GM19240 (cell line): ENCODE data around the gene FCSK.
"Not testable (repeated sequence)": the region's sequence is repeated elsewhere in the genome, so short reads cannot be mapped to it uniquely, and the experiment has no call there.

Source experiments
- DNase-seq: peaks from one replicate; pipeline ENCODE4 v3.0.0; 2011; ENCODE audit warnings: low spot score; ENCODE audit not compliant: insufficient read length

FCSK gene

GRCh38 chr16:70430667-70431536 lies 23.5 kb upstream of the FCSK start:
- no peak for DNase-seq

DNA sequence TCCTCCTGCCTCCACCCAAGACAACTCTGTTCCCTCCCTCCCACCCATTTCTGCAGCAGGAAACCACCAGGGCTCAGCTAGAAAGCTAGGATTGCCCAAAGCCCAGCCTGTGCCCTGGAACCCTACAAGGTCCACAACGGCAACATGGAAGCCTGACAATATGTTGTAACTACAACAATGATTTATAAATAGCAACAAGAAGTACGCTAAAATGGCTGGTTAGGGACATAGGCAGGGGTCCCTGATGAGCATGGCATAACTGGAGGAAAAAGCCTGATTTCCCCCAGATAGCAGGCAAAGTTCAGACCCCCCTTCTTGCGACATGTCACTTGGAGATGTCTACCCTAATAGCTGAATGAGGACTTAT lies 22.1 kb upstream of the FCSK start:
- DNase-seq = no peak

GRCh38 chr16:70432723-70433457 lies 21.5 kb upstream of the FCSK start:
- no peak for DNase-seq

DNA sequence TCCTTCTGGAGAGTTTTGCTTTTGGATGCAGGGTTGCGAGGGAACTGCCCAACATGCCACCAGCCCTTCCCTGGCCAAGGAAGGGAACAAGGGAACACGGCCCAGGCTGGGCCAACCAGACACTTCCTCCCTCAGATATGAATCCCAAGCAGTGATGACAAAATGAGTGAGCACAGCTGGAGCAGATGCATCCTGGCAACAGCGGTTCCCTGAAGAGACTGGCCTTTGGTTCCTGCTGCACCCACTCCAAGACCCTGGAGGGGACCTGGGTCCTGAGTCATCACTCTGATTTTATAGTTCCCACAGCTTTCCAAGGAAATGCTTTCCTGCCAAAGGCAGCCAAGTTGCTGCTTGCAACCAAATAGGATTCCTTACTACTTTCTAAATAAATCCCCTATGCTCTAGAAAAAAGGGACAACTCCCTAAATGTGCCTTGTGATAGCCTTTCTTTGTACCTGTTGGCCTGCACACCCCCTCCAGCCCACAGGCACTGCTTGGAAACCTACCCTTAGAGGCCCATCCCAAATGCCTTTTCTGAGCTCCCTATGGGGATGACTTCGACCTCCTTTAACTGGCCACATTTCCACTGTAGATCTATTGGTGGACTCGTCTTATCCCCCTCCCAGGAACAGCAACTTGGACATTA lies 20.8 kb upstream of the FCSK start:
- no peak for DNase-seq

- DNase-seq = no peak
These were observed 19.7 kb upstream of the FCSK start for GRCh38 chr16:70434484-70435260.

DNA sequence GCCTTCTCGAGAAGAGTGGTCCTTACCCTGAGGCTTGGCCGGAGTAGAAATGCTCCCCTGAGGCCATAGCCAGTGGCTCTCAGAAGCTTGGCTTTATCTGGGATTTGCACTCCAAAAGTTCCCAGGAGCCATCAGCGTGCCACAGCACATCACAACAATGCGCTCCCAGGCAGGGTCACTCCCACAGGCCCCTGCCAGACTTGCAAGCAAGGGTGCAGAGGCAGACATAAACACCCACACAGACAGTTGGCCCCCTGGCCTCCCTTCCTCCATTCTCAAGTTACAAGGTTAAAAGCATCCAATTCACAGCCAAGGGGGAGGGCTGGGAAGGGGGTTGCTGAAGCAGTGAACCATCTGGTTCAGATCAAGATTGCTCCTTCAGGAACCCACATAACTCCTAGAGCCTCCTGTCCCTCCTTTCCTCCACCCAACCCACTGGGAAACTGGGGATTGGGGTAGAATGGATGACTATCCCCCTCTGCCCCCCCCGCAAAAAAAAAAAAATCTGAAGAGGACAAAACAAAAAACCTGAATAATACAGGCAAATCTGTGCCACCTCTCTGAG lies 17.3 kb upstream of the FCSK start:
- DNase-seq = no peak

DNA sequence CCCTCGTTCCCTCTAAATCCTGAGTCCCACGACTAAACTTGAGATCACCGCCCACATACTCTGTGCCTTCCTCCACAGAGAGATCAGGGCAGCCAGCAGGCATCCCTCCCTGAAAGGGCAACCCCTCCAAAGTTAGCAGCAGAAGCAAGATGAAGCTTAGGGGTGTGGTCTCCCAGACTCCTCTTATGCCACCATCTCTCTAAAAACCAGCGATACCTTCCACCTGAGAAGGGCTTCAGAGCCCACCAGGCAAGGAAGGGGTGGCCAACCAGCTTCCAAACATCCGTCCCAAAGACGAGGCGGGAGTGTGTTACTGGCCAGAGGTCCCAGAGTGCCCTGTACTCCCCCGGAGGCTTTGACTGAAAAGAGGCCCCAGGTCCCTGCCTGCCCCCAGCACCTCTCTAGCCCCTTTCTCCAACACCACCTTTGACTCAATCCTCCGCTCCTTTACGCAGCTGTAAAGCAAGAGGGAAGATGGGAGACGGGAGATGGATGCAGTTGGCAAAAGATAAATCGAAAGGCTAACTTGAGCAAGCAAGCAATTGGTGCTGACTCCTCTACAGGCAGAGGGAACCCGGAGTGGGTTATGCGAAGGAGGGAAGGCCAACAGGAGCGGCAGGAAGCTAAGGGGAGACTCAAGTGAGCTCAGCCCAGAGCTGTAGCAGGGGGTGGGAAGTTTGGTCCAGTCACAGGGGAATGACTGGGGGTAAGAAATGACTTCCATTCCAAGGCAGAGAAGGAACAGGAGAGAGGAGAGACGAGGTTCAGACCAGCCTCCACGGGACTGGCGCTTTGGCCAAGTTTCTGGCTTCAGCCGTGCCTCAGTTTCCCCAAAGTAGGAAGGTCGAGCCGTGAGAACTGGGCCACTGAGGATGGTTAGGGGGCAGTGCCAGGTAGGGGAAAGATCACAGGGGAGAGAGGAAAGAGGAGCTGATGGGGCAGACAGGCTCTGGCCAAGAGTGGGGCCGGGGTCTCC lies 16.5 kb upstream of the FCSK start:
- no peak for DNase-seq

DNA sequence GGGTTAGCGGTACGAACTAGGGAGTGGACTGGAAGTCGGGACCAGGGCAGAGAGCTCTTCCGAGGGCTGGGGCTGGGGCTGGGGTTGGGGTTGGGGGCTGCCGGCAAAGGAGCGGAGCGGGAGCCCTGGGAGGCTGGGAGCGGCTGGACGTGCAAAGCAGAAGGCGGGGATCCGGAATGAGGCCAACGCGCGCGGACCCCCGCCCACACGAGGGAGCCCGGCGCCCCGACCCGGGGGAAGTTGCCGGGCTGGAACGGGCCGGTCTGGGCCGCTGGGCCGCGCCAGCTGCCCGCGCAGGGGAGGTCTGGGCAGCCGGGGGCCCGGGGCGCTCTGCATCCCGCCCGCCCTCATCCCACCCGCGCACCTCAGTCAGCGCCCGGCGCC lies 15.8 kb upstream of the FCSK start:
- no peak for DNase-seq

DNA sequence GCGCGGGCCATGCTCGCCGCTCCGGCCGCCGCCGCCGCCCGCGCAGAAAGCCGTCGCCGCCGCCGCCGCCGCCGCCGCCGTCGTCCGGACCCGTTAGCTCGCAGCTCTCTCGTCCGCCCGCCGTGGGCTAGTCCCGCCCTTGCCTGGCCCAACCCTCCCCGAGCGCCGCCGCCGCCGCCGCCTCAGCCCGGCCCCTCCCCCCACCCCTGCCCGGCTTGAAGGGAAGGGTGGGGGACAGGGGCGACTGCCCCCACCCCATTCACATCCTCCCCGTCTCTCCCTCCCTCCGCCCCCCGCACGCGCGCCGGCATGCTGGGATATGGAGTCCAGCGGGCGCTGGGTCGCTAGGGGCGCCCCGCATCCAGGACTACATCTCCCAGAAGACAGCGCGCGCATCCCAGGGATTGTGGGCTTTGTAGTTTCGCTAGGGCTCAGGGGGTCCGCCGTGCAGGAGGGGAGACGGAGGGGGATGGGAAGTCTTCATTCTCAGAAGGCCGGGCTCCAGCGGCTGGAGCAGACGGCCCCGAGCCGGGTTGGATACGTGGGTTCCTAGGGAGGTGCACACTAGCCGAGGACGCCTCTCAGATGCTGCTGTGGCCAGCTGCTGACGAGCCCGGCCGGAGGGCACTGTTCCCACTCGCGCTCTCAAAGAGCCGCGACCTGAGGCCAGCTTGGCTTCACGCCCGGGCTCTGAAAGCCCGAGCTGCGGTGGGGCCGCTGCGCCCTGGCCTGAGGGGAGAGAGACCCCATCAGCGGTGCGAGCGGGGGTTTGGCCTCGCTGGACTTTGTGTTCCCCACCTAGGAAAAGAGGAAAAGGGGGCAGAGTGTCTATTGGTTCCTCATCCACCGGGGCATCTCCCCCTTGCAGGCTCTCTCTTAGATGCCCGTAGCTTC lies 15.2 kb upstream of the FCSK start, which contains the start of gene ST3GAL2:
ST3GAL2 (minus strand) TSS at position 132 of the 894 bp plus-strand sequence. CDS start 40,570 bp downstream, outside the sequence.
- peak; percentile 86 for DNase-seq

DNA sequence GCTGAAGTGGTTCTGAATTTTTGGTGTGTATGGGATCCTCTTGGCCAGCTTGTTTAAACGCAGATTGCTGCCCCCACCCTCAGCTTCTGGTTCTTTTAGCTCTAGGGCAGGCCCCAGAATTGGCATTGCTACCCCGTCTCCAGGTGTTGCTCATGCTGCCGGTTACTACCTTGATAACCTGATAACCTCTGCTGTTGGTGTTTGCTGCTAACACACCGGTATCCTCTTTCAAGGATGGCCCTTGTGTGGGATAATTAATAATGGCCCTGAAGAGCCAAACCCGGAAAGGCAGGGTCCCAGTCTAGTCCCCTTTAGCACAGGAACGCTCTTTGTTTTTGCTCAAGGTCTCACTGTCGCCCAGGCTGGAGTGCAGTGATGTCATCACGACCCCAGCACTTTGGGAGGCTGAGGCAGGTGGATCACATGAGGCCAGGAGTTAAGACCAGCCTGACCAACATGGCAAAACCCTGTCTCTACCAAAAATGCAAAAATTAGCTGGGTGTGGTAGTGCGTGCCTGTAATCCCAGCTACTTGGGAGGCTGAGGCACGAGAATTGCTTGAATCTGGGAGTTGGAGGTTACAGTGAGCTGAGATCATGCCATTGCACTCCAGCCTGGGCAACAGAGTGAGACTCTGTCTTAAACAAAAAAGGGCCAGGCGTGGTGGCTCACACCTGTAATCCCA lies 14.2 kb upstream of the FCSK start:
- DNase-seq = no peak

DNA sequence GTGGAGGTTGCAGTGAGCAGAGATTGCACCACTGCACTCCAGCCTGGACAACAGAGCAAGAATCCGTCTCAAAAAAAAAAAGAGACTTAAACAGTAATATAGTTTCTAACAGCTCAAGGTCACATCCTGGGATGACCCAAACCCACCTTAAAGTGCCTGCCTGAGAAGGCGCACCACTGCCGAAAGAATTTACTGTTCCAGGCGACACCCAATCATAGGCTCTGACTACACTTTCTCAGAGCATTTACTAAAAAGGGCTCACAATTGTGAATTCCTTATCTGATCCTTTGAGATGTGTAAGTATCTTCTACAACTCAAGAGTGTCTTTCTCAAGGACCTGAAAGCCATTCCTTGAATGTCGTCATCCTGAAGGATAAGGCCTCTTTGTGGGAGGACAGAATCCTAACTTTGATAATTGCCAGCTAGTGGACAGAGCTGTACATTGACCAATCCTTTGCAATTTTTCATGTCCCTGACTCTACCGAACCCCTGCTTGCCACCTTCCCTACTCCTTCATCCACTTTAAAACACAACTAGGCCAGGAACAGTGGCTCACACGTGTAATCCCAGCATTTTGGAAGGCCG lies 12.9 kb upstream of the FCSK start:
- DNase-seq = no peak

- no peak for DNase-seq
These were observed 12.1 kb upstream of the FCSK start for GRCh38 chr16:70442344-70442743.

DNA sequence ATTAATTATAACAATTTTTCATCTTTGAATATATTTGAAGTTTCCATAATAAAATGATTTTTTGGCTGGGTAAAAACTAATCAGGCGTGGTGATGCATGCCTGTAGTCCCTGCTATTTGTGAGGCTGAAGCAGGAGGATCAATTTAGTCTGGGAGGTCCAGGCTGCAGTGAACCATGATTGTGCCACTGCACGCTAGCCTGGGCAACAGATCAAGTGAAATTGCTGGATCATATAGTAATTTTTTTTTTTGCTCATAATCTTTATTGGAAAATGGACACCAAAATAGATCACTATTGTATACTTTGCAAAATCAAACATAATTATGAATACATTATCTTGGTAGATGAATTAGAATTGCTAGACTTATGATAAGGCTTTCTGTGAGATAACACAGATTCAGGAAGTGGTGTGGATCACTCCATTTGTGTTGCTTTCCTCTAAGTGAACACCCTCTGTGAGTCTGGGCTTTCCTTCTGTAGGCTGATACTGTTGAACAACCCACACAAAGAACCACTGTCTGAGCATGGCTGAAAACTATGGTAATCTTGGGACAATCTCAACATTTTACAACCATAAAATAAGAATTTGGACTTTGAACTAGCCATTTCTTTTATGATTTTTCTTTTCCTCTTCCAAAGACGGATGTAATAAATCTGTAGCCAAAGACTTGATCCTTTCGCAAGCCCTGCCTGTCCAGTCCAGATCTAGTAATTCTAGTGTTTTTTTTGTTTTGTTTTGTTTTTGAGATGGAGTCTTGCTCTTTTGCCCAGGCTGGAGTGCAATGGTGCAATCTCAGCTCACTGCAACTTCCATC lies 9.9 kb upstream of the FCSK start:
- DNase-seq = no peak

- no peak for DNase-seq
These were observed 6.3 kb upstream of the FCSK start for GRCh38 chr16:70448075-70448474.

DNA sequence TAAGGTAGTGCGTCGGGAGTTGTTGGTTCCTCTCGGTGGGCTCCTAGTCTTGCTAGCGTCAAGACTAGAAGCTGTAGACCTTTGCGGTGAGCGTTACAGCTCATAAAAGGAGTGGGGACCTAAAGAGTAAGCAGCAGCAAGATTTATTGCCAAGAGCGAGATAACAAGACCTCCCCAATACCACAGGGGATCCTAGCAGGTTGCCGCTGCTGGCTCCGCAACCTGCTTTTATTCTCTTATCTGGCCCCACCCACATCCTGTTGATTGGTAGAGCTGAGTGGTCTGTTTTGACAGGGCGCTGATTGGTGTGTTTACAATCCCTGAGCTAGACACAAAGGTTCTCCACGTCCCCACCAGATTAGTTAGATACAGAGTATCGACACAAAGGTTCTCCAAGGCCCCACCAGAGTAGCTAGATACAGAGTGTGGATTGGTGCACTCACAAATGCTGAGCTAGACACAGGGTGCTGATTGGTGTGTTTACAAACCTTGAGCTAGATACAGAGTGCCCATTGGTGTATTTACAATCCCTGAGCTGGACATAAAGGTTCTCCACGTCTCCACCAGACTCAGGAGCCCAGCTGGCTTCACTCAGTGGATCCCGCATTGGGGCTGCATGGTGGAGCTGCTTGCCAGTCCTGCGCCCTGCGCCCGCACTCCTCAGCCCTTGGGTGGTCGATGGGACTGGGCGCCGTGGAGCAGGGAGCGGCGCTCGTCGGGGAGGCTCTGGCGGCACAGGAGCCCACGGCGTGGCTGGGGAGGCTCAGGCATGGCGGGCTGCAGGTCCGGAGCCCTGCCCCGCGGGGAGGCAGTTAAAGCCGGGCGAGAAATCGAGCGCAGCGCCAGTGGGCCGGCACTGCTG lies 4.0 kb upstream of the FCSK start:
- DNase-seq = not testable (repeated sequence)

GRCh38 chr16:70451004-70451340 lies 3.4 kb upstream of the FCSK start:
- DNase-seq = not testable (repeated sequence)
